Kasumi-1 (cell line): ENCODE measurements around the gene TSHZ2.

Experiments
- DNase-seq, 2 experiments: peaks; one replicate each; lab custom pipeline; 2025; lab: John Stamatoyannopoulos, UW

Gene TSHZ2

GRCh38 chr20:53064935-53065334, 92.8 kb downstream of the TSHZ2 start:
- DNase-seq: no peak

GRCh38 chr20:53068241-53068640, 96.1 kb downstream of the TSHZ2 start:
- DNase-seq: no peak

- no peak for DNase-seq
Observed at GRCh38 chr20:53069132-53069531, 97.0 kb downstream of the TSHZ2 start.

GRCh38 chr20:53070224-53070623, 98.1 kb downstream of the TSHZ2 start:
- no peak for DNase-seq

GRCh38 chr20:53070706-53071392, 98.7 kb downstream of the TSHZ2 start:
- no peak for DNase-seq

GRCh38 chr20:53071833-53072232, 99.7 kb downstream of the TSHZ2 start:
- no peak for DNase-seq

- DNase-seq: no peak
Observed at GRCh38 chr20:53072923-53073579, 100.9 kb downstream of the TSHZ2 start.

- no peak for DNase-seq
Observed at GRCh38 chr20:53073636-53074415, 101.7 kb downstream of the TSHZ2 start.

- DNase-seq: no peak
Observed at GRCh38 chr20:53074811-53075314, 102.7 kb downstream of the TSHZ2 start.

- DNase-seq: no peak
Observed at GRCh38 chr20:53076668-53077067, 104.5 kb downstream of the TSHZ2 start.

GRCh38 chr20:53077373-53078205, 105.4 kb downstream of the TSHZ2 start:
- DNase-seq: no peak

- DNase-seq: no peak
Observed at GRCh38 chr20:53078761-53079160, 106.6 kb downstream of the TSHZ2 start.

GRCh38 chr20:53079261-53079691, 107.1 kb downstream of the TSHZ2 start:
- no peak for DNase-seq

GRCh38 chr20:53079828-53080686, 107.9 kb downstream of the TSHZ2 start:
- DNase-seq: no peak

GRCh38 chr20:53080687-53080962, 108.5 kb downstream of the TSHZ2 start:
- DNase-seq: no peak

- DNase-seq: no peak
Observed at GRCh38 chr20:53080969-53081871, 109.1 kb downstream of the TSHZ2 start.

GRCh38 chr20:53081916-53082863, 110.0 kb downstream of the TSHZ2 start:
- DNase-seq: no peak

GRCh38 chr20:53083411-53083810, 111.3 kb downstream of the TSHZ2 start:
- DNase-seq: no peak
